HG03342 (cell line): Measurements from ENCODE around the gene PODXL.

Experiments
- ATAC-seq: cut with Tn5 transposase; IDR thresholded peaks from one replicate; pipeline ENCODE4 v1.9.1; 2021; ENCODE audit warnings: mild to moderate bottlenecking, moderate library complexity; ENCODE audit not compliant: unreplicated experiment

Gene PODXL

GRCh38 chr7:131455001-131455400, 101.4 kb downstream of the PODXL start:
- no peak for ATAC-seq

- no peak for ATAC-seq
Observed at GRCh38 chr7:131454498-131454897, 101.9 kb downstream of the PODXL start.
